Heart left ventricle (tissue), 16 donors: Measurements from ENCODE around the gene TSPAN13. TPM values are rescaled to one million over a fixed set of nuclear protein-coding genes. Genes with fewer than 3 reads are reported as not detected.
"Not testable (repeated sequence)": the region's sequence is repeated elsewhere in the genome, so short reads cannot be mapped to it uniquely, and the experiment has no call there.

ENCODE experiments used
- ATAC-seq, 4 donors: fragments of 200-7000 bp; cut with Tn5 transposase; one replicate each; pipeline ENCODE4 v1.9.1; 2020 to 2022; ENCODE audit warnings: moderate library complexity in 4 of 4, mild to moderate bottlenecking in 3 of 4, moderate number of reproducible peaks in 1 of 4
- DNase-seq, 5 donors: peaks; one replicate each; pipeline ENCODE4 v3.0.0-alpha.2; 2020
- H3K27ac ChIP-seq, 12 donors: fragments of 200-600 bp; sonication (generic) in 4 of 12; one replicate each; pipeline versions ENCODE4 v1.5.0 to v1.8.0; 2016 to 2022; ENCODE audit warnings: mild to moderate bottlenecking in 2 of 12
- H3K27me3 ChIP-seq, 9 donors: fragments of 200-600 bp; sonication (generic) in 2 of 9; one replicate each; pipeline versions ENCODE4 v1.5.1 to v1.8.0; 2016 to 2022; ENCODE audit warnings: mild to moderate bottlenecking in 3 of 9
- H3K36me3 ChIP-seq, 9 donors: fragments of 200-600 bp; sonication (generic) in 2 of 9; one replicate each; pipeline versions ENCODE4 v1.5.0 to v1.8.0; 2018 to 2022; ENCODE audit warnings: mild to moderate bottlenecking in 2 of 9
- H3K4me1 ChIP-seq, 12 donors: fragments of 200-600 bp; sonication (generic) in 4 of 12; one replicate each; pipeline versions ENCODE4 v1.5.0 to v1.8.0; 2016 to 2022; ENCODE audit warnings: mild to moderate bottlenecking in 3 of 12
- H3K4me3 ChIP-seq, 12 donors: fragments of 200-600 bp; sonication (generic) in 4 of 12; one replicate each; pipeline versions ENCODE4 v1.5.0 to v1.8.0; 2017 to 2022; ENCODE audit warnings: mild to moderate bottlenecking in 9 of 12, moderate library complexity in 4 of 12
- H3K9me3 ChIP-seq, 12 donors: fragments of 200-600 bp; sonication (generic) in 4 of 12; one replicate each; pipeline versions ENCODE4 v1.5.0 to v1.8.0; 2016 to 2022; ENCODE audit warnings: mild to moderate bottlenecking in 1 of 12
- CTCF ChIP-seq, 12 donors: fragments of 200-600 bp; sonication (generic) in 4 of 12; IDR thresholded peaks; one replicate each; pipeline versions ENCODE4 v1.5.0 to v1.8.0; 2018 to 2022; ENCODE audit warnings: antibody characterized with exemption in 12 of 12, mild to moderate bottlenecking in 5 of 12
- POLR2A ChIP-seq, 2 donors: fragments of 450-650 bp; IDR thresholded peaks; one replicate each; pipeline ENCODE4 v1.6.1; 2017; ENCODE audit warnings: antibody characterized with exemption in 2 of 2, mild to moderate bottlenecking in 2 of 2, moderate library complexity in 2 of 2
- WGBS, 4 donors: extraction: QIAGEN DNeasy Blood & Tissue Kit in 2 of 4; methylation state at CpG; one replicate each; pipeline versions ENCODE4 v1.1.5 to v1.1.7; 2013 to 2018; 5-methylcytosine and 5-hydroxymethylcytosine counted together
- intact Hi-C, 10 donors: fragments of 100-400 bp; cut with DNase I; formaldehyde crosslinking; loops; one replicate each; pipeline versions ENCODE4 v1.11.1 to v1.14.2; 2022
- polyA plus RNA-seq, 2 donors: library from polyadenylated mRNA; stranded (reverse); fragments of 200-250 nt; gene quantifications; one replicate each; pipeline ENCODE4 v1.2.3, GENCODE V29; 2013
- total RNA-seq, 9 donors: library from RNA; depleted of rRNA in 2 of 9; stranded (reverse); fragments of >200 nt in 2 of 9; fragmentation: NEBNext Ultra II Directional in 3 of 9; extraction: Animal tissue kit (Norgen Biotek cat#: 25700) in 3 of 9; gene quantifications; one replicate each; pipeline versions ENCODE4 v1.1.0 to v1.2.4, GENCODE V29; 2016 to 2023
- donor health status: ischemic (EF 13 %, LVEDD 7.1; RV severe dilation, severe dysfunction).
- donor health status: healthy with polysubstance abuse.
- donor health status: DM: no; HTN: yes; CAD: no.
- donor health status: DM: no; HTN: no; CAD: no.
- donor health status: ischemic (EF 25% LVEDD 6.9; RV normal size, moderate dysfunction).
- donor health status: ischemic (EF 25% LVEDD 5.7; RV mildly dilated, moderate dysfunction).
- donor health status: healthy.
- donor health status: DM: yes; HTN: yes; CAD: no.
- donor health status: ischemic (EF 35%, LVEDD 5.7; RV mildly dilated, moderate dysfunction).
- donor health status: nonischemic (EF 11% LVEDD 7.7; RV severe dilation, severe dysfunction).
- donor health status: DM: yes; HTN: yes; CAD: no.
- donor health status: PGD.
- donor health status: ischemic (EF 29% LVEDD 5.4; RV normal size, mild dysfunction).
- donor health status: nonischemic (EF 23%, LVEDD 6.1; RV moderate dilation, normal function).

Gene TSPAN13
- total and polyA plus RNA-seq, 11 donors: 7.4 to 39.5 (median 14.8) TPM

DNA sequence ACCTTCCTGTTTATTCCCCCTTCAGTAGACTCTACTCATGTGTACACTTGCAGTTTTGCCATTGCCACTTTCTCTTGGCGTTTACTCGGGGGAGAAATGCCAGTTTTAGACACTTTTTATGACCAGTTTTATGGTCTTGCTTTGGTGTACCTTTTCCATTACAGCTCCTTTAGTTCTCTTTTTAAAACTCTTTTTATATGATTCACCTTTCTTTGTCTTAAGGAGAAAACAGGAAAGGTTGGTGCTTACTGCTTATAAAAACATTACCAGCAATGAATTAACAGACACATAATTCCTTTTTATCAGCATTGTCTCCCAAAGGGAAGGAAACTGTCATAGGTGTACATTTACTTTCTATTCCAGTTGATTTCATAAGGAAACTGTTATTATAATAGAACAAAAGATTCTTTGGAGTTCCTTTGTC lies 11.9 kb downstream of the TSPAN13 start:
- TF ChIP-seq POLR2A (IDR thresholded peaks at IDR 0.05) (no peak), CTCF (IDR thresholded peaks at IDR 0.05) (no peak)
- H3K4me1 ChIP-seq: peaks cover 0 to 11% (median 0%) of the 10 kb centered on the region in 12 donors
- intact Hi-C loops: no loop called here
- WGBS, 4 donors: 63 to 73% (median 71%) methylated on average over 2 of the region's 2 CpGs
- no peak overlapping the region for H3K4me3 ChIP-seq
- H3K9me3 ChIP-seq: peaks cover 0 to 12% (median 0%) of the 10 kb centered on the region in 12 donors
- H3K27me3 ChIP-seq: no peaks in the 10 kb centered on the region
- H3K36me3 ChIP-seq: no peaks in the 10 kb centered on the region
- peak overlapping the region; percentile 49 to 74 (median 71) for H3K27ac ChIP-seq
- ATAC-seq: peak in 2 of 4 donors; percentile 31 to 73
- DNase-seq: no peak

- ATAC-seq, H3K4me3 ChIP-seq, H3K36me3 ChIP-seq, DNase-seq, H3K27me3 ChIP-seq, H3K27ac ChIP-seq: not testable (repeated sequence)
- H3K9me3 ChIP-seq: peaks cover 0 to 12% (median 0%) of the 10 kb centered on the region in 12 donors
- 92 to 99% (median 97%) methylated on average over 3 of the region's 3 CpGs for WGBS, 4 donors
- peaks cover 0 to 14% (median 5%) of the 10 kb centered on the region in 12 donors for H3K4me1 ChIP-seq
- intact Hi-C loops: loop anchor here in 1 of 10 donors (10.0 kb wide), 1 partner anchor 75 kb away; no protein-coding TSS in a partner anchor
These were observed 16.4 kb downstream of the TSPAN13 start for GRCh38 chr7:16769994-16770393.

GRCh38 chr7:16770657-16771329 lies 17.2 kb downstream of the TSPAN13 start:
- WGBS, 4 donors: 80 to 85% (median 82%) methylated on average over 6 of the region's 6 CpGs
- no peak for ATAC-seq
- intact Hi-C loops: loop anchor here in 1 of 10 donors (10.0 kb wide), 1 partner anchor 76 kb away; no protein-coding TSS in a partner anchor

GRCh38 chr7:16773326-16773725 lies 19.8 kb downstream of the TSPAN13 start:
- 22 to 34% (median 28%) methylated on average over 2 of the region's 2 CpGs for WGBS, 4 donors
- TF ChIP-seq POLR2A (IDR thresholded peaks at IDR 0.05) (no peak), CTCF (IDR thresholded peaks at IDR 0.05) (no peak)
- H3K4me1 ChIP-seq: peaks cover 0 to 14% (median 4%) of the 10 kb centered on the region in 12 donors
- no peaks in the 10 kb centered on the region for H3K27me3 ChIP-seq
- H3K9me3 ChIP-seq: peaks cover 0 to 7% (median 0%) of the 10 kb centered on the region in 12 donors
- H3K36me3 ChIP-seq: no peaks in the 10 kb centered on the region
- DNase-seq (no peak), ATAC-seq (no peak)
- no peak overlapping the region for H3K27ac ChIP-seq
- intact Hi-C loops: loop anchor here in 1 of 10 donors (10.0 kb wide), 1 partner anchor 79 kb away; no protein-coding TSS in a partner anchor
- H3K4me3 ChIP-seq: no peak overlapping the region

More at GRCh38 chr7:16770657-16771329, 17.2 kb downstream of the TSPAN13 start:
- Histone ChIP-seq H3K4me3 (peak overlapping the region in 1 of 12 donors; percentile 4), H3K36me3 (no peaks in the 10 kb centered on the region), H3K9me3 (peaks cover 0 to 12% (median 0%) of the 10 kb centered on the region in 12 donors), H3K4me1 (peaks cover 0 to 14% (median 4%) of the 10 kb centered on the region in 12 donors), H3K27ac (no peak overlapping the region), H3K27me3 (no peaks in the 10 kb centered on the region)
- TF ChIP-seq POLR2A (IDR thresholded peaks at IDR 0.05) (no peak), CTCF (IDR thresholded peaks at IDR 0.05) (no peak)
- DNase-seq: no peak
